Esophagus squamous epithelium (tissue), 4 donors: ENCODE data around the gene SH3BP5L.

Experiments used
- CTCF ChIP-seq, 6 experiments: fragments of 450-650 bp in 4 of 6; fragments of 200-600 bp in 2 of 6; sonication (generic) in 2 of 6; IDR thresholded peaks; one replicate each; pipeline ENCODE4 v1.5.1; 2016 to 2019; ENCODE audit warnings: antibody characterized with exemption in 6 of 6, mild to moderate bottlenecking in 4 of 6, moderate library complexity in 4 of 6
- POLR2A ChIP-seq, 4 donors: fragments of 450-650 bp; IDR thresholded peaks; one replicate each; pipeline ENCODE4 v1.6.1; 2017; ENCODE audit warnings: antibody characterized with exemption in 4 of 4, mild to moderate bottlenecking in 4 of 4, moderate library complexity in 3 of 4

DNA sequence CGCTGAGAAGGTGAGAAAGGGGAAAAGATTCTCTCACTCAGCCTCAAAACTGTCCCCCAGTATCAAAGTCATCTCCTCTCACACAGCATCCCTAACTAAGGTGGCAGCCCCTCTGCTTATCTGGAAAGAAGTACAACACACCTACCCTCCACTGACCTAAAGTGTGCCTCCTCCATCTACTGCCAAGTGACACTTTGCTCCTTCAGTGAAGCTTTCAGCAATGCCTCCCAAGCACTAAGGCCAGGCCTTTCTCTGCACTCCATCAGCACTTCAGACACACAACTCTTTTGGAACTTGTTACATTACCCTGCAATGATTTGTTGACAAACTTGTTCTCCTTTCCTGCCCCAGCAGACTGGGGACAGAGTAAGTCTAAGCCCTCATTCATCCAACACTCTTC, 1.4 kb downstream of the SH3BP5L start:
- no peak for TF ChIP-seq CTCF (IDR thresholded peaks at IDR 0.05)
- TF ChIP-seq POLR2A (IDR thresholded peaks at IDR 0.05), result no peak
